Stomach (tissue), 9 donors: ENCODE data around the gene ITIH4. TPM values are rescaled to one million over a fixed set of nuclear protein-coding genes. Genes with fewer than 3 reads are reported as not detected.

Experiments
- DNase-seq, 2 donors: peaks; one replicate each; pipeline versions ENCODE4 v3.0.0 to v3.0.0-alpha.2; 2013 to 2019
- H3K27ac ChIP-seq, 5 donors: fragments of 200-600 bp in 4 of 5; sonication (generic) in 4 of 5; one replicate each; pipeline ENCODE4 v1.5.1; 2013 to 2019; ENCODE audit warnings: mild to moderate bottlenecking in 1 of 5, moderate library complexity in 1 of 5
- H3K27me3 ChIP-seq, 3 donors: fragments of 200-600 bp; sonication (generic); one replicate each; pipeline ENCODE4 v1.5.1; 2017 to 2019; ENCODE audit warnings: mixed run types in 1 of 3
- H3K36me3 ChIP-seq, 4 donors: fragments of 200-600 bp; sonication (generic); 1 replicate in 3 of 4; 2 replicates in 1 of 4; pipeline ENCODE4 v1.5.1; 2016 to 2019
- H3K4me1 ChIP-seq, 4 donors: fragments of 200-600 bp; sonication (generic); one replicate each; pipeline ENCODE4 v1.5.1; 2016 to 2019
- H3K4me3 ChIP-seq, 4 donors: fragments of 200-600 bp; sonication (generic) in 3 of 4; one replicate each; pipeline ENCODE4 v1.5.1; 2016 to 2019; ENCODE audit warnings: mild to moderate bottlenecking in 1 of 4
- H3K9me3 ChIP-seq, 4 donors: fragments of 200-600 bp; sonication (generic); one replicate each; pipeline ENCODE4 v1.5.1; 2016 to 2019
- CTCF ChIP-seq, 7 experiments: fragments of 450-650 bp in 4 of 7; fragments of 200-600 bp in 3 of 7; sonication (generic) in 3 of 7; IDR thresholded peaks; one replicate each; pipeline ENCODE4 v1.5.1; 2016 to 2019; ENCODE audit warnings: antibody characterized with exemption in 7 of 7, control low read depth in 2 of 7, mild to moderate bottlenecking in 1 of 7
- EP300 ChIP-seq: sonication (generic); formaldehyde crosslinking; IDR thresholded peaks from one replicate; pipeline ENCODE4 v1.6.1; 2017; ENCODE audit warnings: antibody characterized with exemption
- POLR2A ChIP-seq, 4 donors: fragments of 450-650 bp; IDR thresholded peaks; one replicate each; pipeline ENCODE4 v1.6.1; 2016; ENCODE audit warnings: antibody characterized with exemption in 4 of 4, control low read depth in 2 of 4, mild to moderate bottlenecking in 1 of 4, moderate library complexity in 1 of 4
- POLR2AphosphoS5 ChIP-seq, 3 donors: sonication (generic); formaldehyde crosslinking; IDR thresholded peaks; one replicate each; pipeline ENCODE4 v1.6.1; 2016; ENCODE audit warnings: antibody characterized with exemption in 3 of 3
- WGBS, 5 donors: extraction: QIAGEN DNeasy Blood & Tissue Kit in 3 of 5; methylation state at CpG; one replicate each; pipeline versions ENCODE4 v1.1.5 to v1.1.7; 2013 to 2018; 5-methylcytosine and 5-hydroxymethylcytosine counted together
- intact Hi-C: fragments of 100-400 bp; cut with DNase I; formaldehyde crosslinking; loops from one replicate; pipeline ENCODE4 v1.15.1; 2023; ENCODE audit warnings: low total_unique reads
- polyA plus RNA-seq, 3 donors: library from polyadenylated mRNA; stranded (reverse); fragments of 200-250 nt; gene quantifications; one replicate each; pipeline ENCODE4 v1.2.3, GENCODE V29; 2013
- total RNA-seq, 5 donors: library from RNA; depleted of rRNA; stranded (reverse); fragments of >200 nt; gene quantifications; one replicate each; pipeline versions ENCODE4 v1.1.0 to v1.2.3, GENCODE V29; 2014 to 2016
- donor health status: healthy with polysubstance abuse.
- donor health status: Bipolar disorder and iron deficiency.
- donor health status: healthy.

ITIH4 gene
- total and polyA plus RNA-seq, 8 donors = 1.7 to 300 (median 18.5) TPM

DNA sequence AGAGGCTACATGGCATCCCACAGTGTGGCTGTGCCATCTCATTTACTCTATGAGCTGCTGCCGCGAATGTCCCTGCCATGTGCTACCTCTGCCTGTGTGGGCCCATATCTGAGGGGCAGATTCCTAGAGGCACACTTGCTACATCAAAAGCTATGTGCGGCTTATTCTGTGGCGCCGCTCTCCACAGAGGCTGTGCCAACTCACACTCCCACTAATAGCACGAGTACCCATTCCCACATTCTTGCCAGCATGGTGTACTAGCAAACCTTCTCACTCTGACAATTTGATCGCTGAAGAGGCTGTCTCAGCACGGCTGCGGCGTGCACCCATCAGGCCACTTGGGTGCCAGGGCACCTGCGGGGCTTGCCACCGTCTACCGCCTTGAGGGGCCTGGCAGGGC lies 35.5 kb upstream of the ITIH4 start:
- Histone ChIP-seq H3K36me3 (peaks cover 0 to 9% (median 2%) of the 10 kb centered on the region in 4 donors), H3K4me3 (no peak overlapping the region), H3K9me3 (no peaks in the 10 kb centered on the region), H3K27ac (no peak overlapping the region), H3K27me3 (no peaks in the 10 kb centered on the region), H3K4me1 (no peaks in the 10 kb centered on the region)
- DNase-seq = no peak
- TF ChIP-seq CTCF (IDR thresholded peaks at IDR 0.05) = no peak
- TF ChIP-seq POLR2A (IDR thresholded peaks at IDR 0.05) = no peak
- no peak for TF ChIP-seq POLR2AphosphoS5 (IDR thresholded peaks at IDR 0.05)
- TF ChIP-seq EP300 = no peak
- 96 to 98% (median 97%) methylated on average over 13 of the region's 13 CpGs for WGBS, 5 donors
- intact Hi-C loops = no loop called here

DNA sequence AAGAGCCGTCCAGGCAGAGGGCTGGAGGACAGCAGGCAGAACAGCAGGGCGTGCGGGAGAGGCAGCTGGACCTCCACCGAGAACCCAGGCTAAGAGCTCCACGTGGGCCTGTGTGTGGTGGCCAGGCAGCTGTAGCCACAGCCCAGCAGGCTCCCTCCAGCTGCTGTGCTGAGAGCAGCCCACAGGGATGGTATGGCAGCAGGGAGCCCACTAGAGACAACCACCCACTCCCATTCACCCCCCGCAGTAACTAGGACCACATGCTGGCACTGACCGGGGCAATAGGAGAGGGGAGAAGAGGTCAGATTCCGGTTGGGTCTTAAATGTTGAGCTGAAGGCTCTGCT lies 29.9 kb upstream of the ITIH4 start:
- H3K27me3 ChIP-seq = no peaks in the 10 kb centered on the region
- DNase-seq = no peak
- no peak overlapping the region for H3K27ac ChIP-seq
- H3K9me3 ChIP-seq = no peaks in the 10 kb centered on the region
- 79 to 90% (median 83%) methylated on average over 8 of the region's 8 CpGs for WGBS, 5 donors
- no peak overlapping the region for H3K4me3 ChIP-seq
- peaks cover 0 to 21% (median 4%) of the 10 kb centered on the region in 4 donors for H3K36me3 ChIP-seq
- intact Hi-C loops = no loop called here
- TF ChIP-seq EP300 = no peak
- no peak for TF ChIP-seq POLR2A (IDR thresholded peaks at IDR 0.05)
- no peak for TF ChIP-seq CTCF (IDR thresholded peaks at IDR 0.05)
- no peak for TF ChIP-seq POLR2AphosphoS5 (IDR thresholded peaks at IDR 0.05)
- peaks cover 0 to 5% (median 0%) of the 10 kb centered on the region in 4 donors for H3K4me1 ChIP-seq

- intact Hi-C loops = loop anchor here (10.0 kb wide), 1 partner anchor 215 kb away; no protein-coding TSS in a partner anchor
- H3K27ac ChIP-seq = no peak overlapping the region
- 84 to 91% (median 87%) methylated on average over 8 of the region's 8 CpGs for WGBS, 5 donors
Observed at GRCh38 chr3:52859686-52860423, 29.4 kb upstream of the ITIH4 start.

DNA sequence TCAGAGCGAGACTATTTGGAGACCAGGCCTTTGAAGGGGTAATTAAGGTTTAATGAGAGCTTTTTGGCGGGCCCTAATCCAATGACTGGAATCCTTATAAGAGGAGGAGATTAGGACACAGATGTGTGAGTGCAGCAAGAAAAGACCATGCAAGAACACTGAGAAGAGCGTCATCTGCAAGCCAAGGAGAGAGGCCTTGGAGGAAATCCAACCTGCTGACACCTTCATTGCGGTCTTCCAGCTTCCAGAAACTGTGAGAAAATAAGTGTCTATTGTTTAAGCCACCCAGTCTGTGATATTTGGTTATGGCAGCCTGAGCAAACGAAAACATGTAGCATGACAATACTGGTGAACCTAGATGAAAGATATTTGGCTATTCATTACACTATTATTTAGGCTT lies 27.4 kb upstream of the ITIH4 start:
- H3K4me1 ChIP-seq = peaks cover 0 to 5% (median 0%) of the 10 kb centered on the region in 4 donors
- DNase-seq = no peak
- H3K36me3 ChIP-seq = peaks cover 10 to 41% (median 21%) of the 10 kb centered on the region in 4 donors
- TF ChIP-seq EP300 (no peak), POLR2AphosphoS5 (IDR thresholded peaks at IDR 0.05) (no peak), CTCF (IDR thresholded peaks at IDR 0.05) (no peak), POLR2A (IDR thresholded peaks at IDR 0.05) (no peak)
- no peak overlapping the region for H3K27ac ChIP-seq
- H3K4me3 ChIP-seq = no peak overlapping the region
- no peaks in the 10 kb centered on the region for H3K27me3 ChIP-seq
- no peaks in the 10 kb centered on the region for H3K9me3 ChIP-seq
- intact Hi-C loops = loop anchor here (10.0 kb wide), 1 partner anchor 217 kb away; no protein-coding TSS in a partner anchor
- 80 to 96% (median 91%) methylated on average over 5 of the region's 5 CpGs for WGBS, 5 donors

More at GRCh38 chr3:52859686-52860423, 29.4 kb upstream of the ITIH4 start:
- Histone ChIP-seq H3K36me3 (peaks cover 3 to 27% (median 5%) of the 10 kb centered on the region in 4 donors), H3K4me3 (no peak overlapping the region), H3K4me1 (peaks cover 0 to 5% (median 0%) of the 10 kb centered on the region in 4 donors), H3K27me3 (no peaks in the 10 kb centered on the region), H3K9me3 (no peaks in the 10 kb centered on the region)
- DNase-seq = no peak
- no peak for TF ChIP-seq CTCF (IDR thresholded peaks at IDR 0.05)
- no peak for TF ChIP-seq EP300
